ENCODE results near the gene MSX1. TPM values are rescaled to one million over a fixed set of nuclear protein-coding genes. Genes with fewer than 3 reads are reported as not detected.

Gene MSX1
- total RNA-seq, 4 donors from 2014 or later, result 1.4 to 5.8 (median 3.6) TPM

- intact Hi-C loops (cut with DNase I; ENCODE audit: low total_unique reads), result no loop called here
- TF ChIP-seq CTCF (IDR thresholded peaks at IDR 0.05) (no peak), POLR2A (IDR thresholded peaks at IDR 0.05) (no peak)
- peak in 1 of 2 donors; percentile 70 for DNase-seq (ENCODE audit: low spot score in 2 of 2)
- H3K4me3 ChIP-seq (ENCODE audit: low read depth, poor library complexity, severe bottlenecking), result no peak overlapping the region
- 88 to 89% methylated on average over 15 of the region's 15 CpGs for WGBS, 2 donors
Measured at GRCh38 chr4:4842476-4843441, 16.7 kb upstream of the MSX1 start.

GRCh38 chr4:4843635-4844291 lies 15.7 kb upstream of the MSX1 start:
- peak in 1 of 2 donors; percentile 80 for DNase-seq (ENCODE audit: low spot score in 2 of 2)
- no peak overlapping the region for H3K4me3 ChIP-seq (ENCODE audit: low read depth, poor library complexity, severe bottlenecking)
- TF ChIP-seq CTCF (IDR thresholded peaks at IDR 0.05), result no peak
- TF ChIP-seq POLR2A (IDR thresholded peaks at IDR 0.05), result no peak
- intact Hi-C loops (cut with DNase I; ENCODE audit: low total_unique reads), result no loop called here
- 37 to 38% methylated on average over 16 of the region's 16 CpGs for WGBS, 2 donors

- TF ChIP-seq POLR2A (IDR thresholded peaks at IDR 0.05) (no peak), CTCF (IDR thresholded peaks at IDR 0.05) (no peak)
- WGBS, 2 donors, result 88 to 94% methylated on average over 13 of the region's 13 CpGs
- intact Hi-C loops (cut with DNase I; ENCODE audit: low total_unique reads), result no loop called here
- H3K4me3 ChIP-seq (ENCODE audit: low read depth, poor library complexity, severe bottlenecking), result no peak overlapping the region
- peak in 1 of 2 donors; percentile 78 for DNase-seq (ENCODE audit: low spot score in 2 of 2)
Measured at GRCh38 chr4:4845027-4845426, 14.4 kb upstream of the MSX1 start.

DNA sequence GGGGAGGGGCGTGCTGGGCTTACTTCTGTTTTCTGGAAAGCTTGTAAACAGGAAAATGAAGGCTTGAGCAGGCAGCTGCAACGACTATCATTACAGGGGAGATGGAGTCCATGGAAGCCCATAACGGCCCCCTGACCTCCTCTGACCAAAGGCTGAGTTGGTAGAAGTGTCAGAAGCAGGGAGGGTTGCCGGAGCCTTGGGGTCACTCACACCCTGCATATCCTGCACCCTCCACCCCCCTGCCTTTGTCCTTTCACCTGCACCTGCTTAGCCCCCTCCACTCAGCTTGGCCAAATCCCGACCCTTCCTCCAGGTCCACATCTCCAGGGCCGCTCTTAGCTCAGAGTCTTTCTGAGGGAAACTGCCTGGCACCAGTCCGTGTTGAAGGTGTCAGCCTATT lies 12.5 kb upstream of the MSX1 start:
- H3K4me3 ChIP-seq (ENCODE audit: low read depth, poor library complexity, severe bottlenecking), result no peak overlapping the region
- TF ChIP-seq POLR2A (IDR thresholded peaks at IDR 0.05), result no peak
- TF ChIP-seq CTCF (IDR thresholded peaks at IDR 0.05), result no peak
- intact Hi-C loops (cut with DNase I; ENCODE audit: low total_unique reads), result no loop called here
- WGBS, 2 donors, result 63 to 69% methylated on average over 7 of the region's 7 CpGs
- peak in 1 of 2 donors; percentile 77 for DNase-seq (ENCODE audit: low spot score in 2 of 2)

DNA sequence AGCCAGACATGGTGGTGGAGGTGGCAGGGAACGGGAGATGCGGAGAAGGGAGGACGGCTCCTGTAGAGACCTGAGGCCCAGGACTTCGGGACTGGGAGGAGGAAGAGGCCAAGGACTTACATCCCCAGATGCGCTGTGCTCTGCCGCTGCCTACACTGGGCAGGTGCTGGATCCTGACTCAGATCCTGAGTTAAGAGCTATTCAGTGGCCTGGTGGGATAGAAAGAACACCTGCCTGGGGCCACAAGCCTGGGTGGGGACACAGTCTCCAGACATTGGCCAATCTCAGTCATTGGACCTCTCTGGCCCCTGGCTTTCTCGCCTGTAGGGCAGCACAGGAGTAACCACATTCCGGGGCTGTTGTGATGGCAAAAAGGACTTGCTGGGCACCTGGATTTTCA lies 10.9 kb upstream of the MSX1 start:
- TF ChIP-seq CTCF (IDR thresholded peaks at IDR 0.05), result no peak
- TF ChIP-seq POLR2A (IDR thresholded peaks at IDR 0.05), result no peak
- peak in 1 of 2 donors; percentile 59 for DNase-seq (ENCODE audit: low spot score in 2 of 2)
- H3K4me3 ChIP-seq (ENCODE audit: low read depth, poor library complexity, severe bottlenecking), result no peak overlapping the region
- intact Hi-C loops (cut with DNase I; ENCODE audit: low total_unique reads), result no loop called here
- 80 to 94% methylated on average over 8 of the region's 8 CpGs for WGBS, 2 donors

Measured in lower leg skin (tissue), 4 donors.